Stimulated activated CD4-positive, alpha-beta T cell treated with anti-CD3 and anti-CD28 coated beads, Interleukin-12 subunit alpha, Interleukin-12 subunit beta, amount 100 ng/mL, for 24 hours (primary cell): Measurements from ENCODE around the gene PSMB3.
A peak's percentile ranks its signal among the peaks of the same experiment; 100 is the strongest.

ENCODE experiments used
- DNase-seq, 2 experiments: peaks; one replicate each; pipeline ENCODE4 v3.0.0-alpha.2; 2020; ENCODE audit warnings: low read depth in 2 of 2

PSMB3 gene

GRCh38 chr17:38752308-38753070 is at the start of gene PSMB3:
Gene PSMB3 (plus strand): TSS chr17:38752741. CDS start chr17:38752827, 86 bp downstream.
- peak; percentile 93 to 97 for DNase-seq

DNA sequence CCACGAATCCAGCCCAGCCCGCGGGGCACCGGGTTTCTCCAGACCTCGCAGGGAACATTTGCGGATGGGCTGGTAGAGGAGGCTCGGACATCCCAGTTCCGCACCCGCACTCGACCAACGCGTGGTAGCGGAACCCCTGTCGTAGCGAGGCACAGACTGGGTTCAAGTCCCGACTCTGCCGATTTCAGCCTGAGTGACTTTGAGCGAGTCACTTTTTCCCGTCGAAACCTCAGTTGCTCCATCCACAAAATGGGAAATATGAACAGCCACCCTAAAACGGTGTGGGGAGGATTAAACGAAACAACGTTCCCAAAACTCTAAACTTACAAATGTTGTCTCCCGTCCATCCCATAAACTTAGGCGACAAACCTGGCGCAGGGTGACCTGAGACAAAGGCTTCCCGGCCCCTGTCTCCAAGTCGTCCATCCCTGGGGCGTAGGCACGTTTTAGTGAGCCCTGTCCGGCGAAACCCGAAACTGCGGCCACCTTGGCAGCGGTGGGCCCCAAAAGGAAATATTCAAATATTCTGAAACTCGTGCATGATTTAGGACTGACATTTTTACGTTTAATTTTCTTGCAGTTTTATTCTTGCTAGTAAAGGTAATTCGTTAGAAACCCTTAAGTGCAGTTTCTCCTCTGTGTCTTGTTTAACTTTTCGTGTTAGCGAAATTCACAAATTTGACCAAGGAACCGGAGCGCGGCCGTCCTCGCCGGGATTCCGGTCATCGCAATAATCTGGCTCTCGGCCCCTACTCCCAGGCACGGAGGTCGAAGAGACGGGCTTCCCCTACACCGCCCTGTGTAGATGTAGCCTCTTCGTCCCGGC is 49.4 kb upstream of the PSMB3 start:
- DNase-seq: peak in 1 of 2 experiments; percentile 28

DNA sequence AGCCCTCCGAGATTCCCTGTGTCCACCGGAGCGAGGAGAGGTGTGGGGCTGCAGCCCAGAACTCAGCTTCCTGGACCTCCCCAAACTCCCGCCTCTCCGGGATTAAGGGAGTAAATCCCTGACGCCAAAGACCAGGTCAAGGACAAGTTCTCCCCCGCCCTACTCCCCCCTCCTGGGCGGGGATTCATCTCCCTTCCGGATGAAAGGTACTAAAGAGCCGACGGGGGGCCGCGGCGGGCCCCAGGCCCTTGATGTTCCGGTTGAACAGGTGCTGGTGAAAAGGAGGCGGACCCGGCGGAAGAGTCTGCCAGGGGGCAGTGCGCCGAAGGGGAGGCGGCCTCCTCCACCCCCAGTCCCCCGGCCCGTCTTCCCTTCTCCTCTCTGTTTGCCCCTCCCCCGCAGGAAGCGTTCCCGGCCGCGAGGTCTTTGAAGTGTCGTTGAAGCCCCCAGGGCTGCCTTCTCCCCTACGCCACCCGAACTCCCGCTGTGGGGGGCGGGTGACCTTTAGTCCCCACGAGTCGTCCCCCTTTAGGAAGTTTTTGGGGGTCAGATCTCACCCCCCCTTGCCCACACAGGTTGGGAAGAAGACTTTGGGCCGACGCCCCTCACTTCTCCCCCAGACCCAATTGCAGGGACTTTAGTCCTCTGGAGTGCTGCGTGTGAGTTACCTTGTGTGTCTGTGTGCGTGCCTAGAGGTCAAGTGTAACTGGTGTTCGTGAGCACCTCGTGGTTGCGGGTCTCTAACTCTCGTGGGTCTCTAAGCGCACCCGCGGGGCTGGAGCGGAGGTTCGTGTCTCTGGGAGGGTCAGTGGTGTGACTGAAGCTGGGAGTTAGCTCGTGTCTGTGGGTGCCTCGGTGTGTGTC is 48.6 kb upstream of the PSMB3 start:
- peak; percentile 76 to 92 for DNase-seq

DNA sequence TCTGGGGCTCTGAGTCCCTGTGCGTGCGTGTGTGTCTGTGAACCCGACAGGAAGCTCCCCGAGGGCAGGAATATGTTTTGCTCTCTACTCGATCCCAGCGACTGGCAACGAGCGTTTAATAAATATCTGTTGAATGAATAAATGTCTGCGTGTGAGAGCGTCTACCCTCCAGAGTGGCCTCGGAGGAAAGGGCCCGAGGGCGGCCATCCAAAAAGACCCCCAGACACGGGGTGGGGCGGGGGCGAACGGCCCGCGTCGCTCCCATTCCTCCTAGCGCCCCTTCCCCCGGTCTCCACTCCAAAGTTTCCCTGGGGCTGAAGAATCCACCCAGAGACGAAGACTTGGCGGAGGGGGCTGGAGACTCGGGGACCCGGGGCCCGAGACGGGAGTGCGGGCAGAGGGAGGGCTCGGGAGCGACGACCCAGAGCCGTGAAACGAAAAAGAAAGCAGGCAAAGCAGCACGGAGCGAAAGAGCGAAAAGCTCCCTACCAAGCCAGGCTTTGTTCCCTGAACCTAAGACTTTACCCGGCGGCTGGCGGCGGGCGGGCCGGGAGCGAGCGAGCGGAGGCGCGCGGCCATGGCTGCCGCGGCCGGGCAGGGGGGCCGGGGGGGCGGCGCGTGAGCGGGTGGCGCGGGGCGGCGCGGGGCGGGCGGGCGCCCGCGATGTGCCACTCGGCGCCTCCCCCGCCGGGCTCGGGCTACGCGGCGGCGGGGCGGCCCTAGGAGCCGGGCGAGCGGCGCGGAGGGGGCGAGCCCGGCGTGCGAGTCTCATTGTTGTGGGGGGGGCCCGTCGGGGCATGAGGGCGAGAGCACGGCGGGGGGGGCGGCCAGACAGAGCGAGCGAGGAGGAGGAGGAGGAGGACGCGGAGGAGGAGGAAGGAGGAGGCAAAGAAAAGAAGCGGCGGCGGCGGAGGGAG is 47.7 kb upstream of the PSMB3 start, which contains the start of gene MLLT6:
Gene MLLT6 (plus strand): TSS at position 668 of the 917 bp plus-strand sequence. CDS start 360 bp downstream, outside the sequence.
- DNase-seq: peak; percentile 52 to 62

DNA sequence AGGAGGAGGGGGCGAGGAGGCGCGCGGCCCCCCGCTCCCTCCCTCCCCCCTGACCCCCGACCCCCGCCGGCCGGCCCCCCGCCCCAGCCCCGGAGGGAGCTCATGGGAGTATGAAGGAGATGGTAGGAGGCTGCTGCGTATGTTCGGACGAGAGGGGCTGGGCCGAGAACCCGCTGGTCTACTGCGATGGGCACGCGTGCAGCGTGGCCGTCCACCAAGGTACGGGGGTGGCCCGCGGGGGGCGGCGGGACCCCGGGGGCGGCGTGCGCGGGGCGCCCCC is 47.1 kb upstream of the PSMB3 start:
- no peak for DNase-seq

DNA sequence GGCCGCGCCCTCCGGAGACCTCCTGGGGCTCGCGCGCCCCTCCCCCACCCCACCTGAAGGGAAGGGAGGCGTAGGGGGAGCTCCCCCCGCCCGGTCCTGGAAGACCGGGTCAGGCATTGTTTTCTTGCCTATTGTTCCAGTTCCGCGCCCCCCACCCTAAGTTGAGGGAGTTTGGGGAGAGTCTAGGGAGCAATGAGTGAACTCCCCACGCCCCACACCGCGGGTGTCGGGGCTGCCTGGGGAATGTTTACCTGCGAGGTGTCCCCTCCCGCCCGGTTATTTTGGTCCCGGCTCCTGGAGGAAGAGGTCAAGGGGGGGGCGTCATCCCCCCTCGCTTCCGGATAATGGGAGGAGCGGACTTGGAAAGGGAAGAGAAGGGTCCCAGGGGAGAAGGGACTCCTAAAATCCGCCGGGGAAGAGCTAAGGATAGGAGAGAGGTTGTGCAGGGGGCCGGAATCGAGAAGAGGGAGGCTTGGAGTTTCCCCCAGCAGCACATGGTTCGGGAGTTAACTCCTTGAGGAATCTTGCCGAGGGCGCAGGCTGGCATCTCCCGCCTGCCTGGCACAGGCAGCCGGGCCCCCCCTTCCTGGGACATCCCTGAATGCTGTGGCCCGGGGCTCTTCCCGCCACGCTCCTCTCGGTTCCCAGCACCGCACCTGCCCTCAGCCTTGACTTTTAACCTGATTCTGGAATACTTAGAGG is 46.6 kb upstream of the PSMB3 start:
- no peak for DNase-seq

GRCh38 chr17:38706505-38707216 is 45.9 kb upstream of the PSMB3 start:
- peak in 1 of 2 experiments; percentile 26 for DNase-seq

GRCh38 chr17:38707678-38708351 is 44.7 kb upstream of the PSMB3 start:
- DNase-seq: no peak

GRCh38 chr17:38709104-38709820 is 43.3 kb upstream of the PSMB3 start:
- DNase-seq: no peak

GRCh38 chr17:38709864-38710603 is 42.5 kb upstream of the PSMB3 start:
- no peak for DNase-seq

- DNase-seq: no peak
Measured at GRCh38 chr17:38710604-38710962, 42.0 kb upstream of the PSMB3 start.

DNA sequence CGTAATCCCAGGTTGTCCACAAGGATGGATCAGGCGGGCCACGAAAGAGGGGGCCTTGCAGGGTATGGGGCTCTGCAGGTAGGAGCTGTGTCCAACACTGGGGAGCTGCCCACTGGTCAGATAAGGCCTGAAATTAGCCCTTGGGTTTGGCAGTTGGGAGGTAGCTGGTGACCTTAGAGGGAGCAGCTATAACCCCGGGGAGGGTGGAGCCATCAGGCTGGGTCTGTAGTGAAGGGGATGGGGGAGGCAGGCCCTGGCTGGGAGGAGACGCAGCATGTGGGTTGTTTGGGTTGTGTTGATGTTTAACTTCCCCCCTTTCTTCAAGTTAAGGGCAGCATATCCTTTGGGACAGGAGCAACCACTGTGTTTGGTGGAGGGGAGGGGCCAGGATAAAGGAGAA is 41.6 kb upstream of the PSMB3 start:
- DNase-seq: no peak

GRCh38 chr17:38711792-38712571 is 40.6 kb upstream of the PSMB3 start:
- no peak for DNase-seq

GRCh38 chr17:38712593-38712992 is 39.9 kb upstream of the PSMB3 start:
- DNase-seq: no peak

- no peak for DNase-seq
Measured at GRCh38 chr17:38713456-38714075, 39.0 kb upstream of the PSMB3 start.

DNA sequence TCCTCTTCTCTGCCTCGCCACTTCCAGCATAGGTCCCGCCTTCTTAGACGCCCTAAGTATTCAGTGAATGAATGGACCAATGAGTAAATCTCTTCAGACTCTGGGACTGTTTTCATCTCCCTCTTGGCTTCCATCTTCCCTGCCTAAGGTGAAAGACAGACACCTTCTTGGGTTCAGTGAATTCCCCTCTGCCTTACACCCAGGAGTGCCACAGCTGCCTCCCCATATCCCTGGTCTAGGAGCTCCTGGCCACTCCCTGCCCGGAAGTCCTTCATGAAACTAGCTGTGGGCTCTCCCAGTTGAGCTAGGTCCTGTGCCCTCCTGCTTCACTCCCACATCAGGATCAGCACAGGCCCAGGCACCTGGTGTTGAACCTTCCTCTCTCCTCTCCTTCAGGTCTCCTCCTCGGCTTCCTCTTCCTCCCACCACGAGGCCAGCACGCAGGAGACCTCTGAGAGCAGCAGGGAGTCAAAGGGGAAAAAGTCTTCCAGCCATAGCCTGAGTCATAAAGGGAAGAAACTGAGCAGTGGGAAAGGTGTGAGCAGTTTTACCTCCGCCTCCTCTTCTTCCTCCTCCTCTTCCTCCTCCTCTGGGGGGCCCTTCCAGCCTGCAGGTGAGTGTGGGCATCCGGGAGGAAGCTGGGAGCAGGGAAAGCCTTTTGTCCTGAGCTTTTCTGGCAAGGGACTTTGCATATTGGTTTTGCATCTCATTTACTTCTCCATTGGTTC is 37.2 kb upstream of the PSMB3 start:
- DNase-seq: no peak
